ENCODE data around the gene RPLP1. TPM values are rescaled to one million over a fixed set of nuclear protein-coding genes. Genes with fewer than 3 reads are reported as not detected.

RPLP1 gene
- total RNA-seq, 6 experiments from 2014 or later, result 164 to 536 (median 471) TPM

DNA sequence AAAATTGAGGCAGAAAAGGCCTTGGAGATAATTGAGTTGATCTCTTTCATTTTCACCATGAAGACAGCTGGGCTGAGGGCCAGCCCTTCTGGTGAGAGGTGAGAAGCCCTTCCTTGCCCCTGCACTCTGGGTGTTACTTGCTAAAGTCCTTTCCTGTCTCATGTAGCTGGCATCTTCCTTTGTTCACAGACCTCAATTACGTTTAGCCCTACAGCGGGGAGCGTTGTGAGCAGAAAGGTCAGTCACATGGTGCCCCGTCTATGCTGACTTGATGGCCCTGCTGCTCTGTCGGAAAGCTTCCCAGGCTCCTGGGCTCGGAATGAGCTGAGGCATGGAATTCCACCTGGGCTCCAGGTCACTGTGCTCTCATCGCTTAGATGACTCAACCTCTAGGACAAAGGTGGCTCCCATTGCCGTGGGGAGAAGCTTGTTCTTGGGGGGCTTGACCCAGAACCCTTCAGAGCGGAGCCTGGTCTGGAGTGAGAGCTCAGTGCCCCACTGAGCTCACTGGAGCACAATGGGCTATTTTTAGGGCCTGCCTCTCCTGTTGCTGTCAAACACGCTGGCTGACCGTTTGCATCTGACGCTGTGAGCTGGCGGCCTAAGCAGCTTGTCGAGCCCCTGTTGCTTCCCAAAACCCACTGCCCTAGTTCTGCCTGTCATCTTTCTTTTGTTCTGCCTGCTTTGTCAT lies 47.0 kb downstream of the RPLP1 start:
- TF ChIP-seq POLR2A (IDR thresholded peaks at IDR 0.05), result no peak
- TF ChIP-seq, protein P1, sequence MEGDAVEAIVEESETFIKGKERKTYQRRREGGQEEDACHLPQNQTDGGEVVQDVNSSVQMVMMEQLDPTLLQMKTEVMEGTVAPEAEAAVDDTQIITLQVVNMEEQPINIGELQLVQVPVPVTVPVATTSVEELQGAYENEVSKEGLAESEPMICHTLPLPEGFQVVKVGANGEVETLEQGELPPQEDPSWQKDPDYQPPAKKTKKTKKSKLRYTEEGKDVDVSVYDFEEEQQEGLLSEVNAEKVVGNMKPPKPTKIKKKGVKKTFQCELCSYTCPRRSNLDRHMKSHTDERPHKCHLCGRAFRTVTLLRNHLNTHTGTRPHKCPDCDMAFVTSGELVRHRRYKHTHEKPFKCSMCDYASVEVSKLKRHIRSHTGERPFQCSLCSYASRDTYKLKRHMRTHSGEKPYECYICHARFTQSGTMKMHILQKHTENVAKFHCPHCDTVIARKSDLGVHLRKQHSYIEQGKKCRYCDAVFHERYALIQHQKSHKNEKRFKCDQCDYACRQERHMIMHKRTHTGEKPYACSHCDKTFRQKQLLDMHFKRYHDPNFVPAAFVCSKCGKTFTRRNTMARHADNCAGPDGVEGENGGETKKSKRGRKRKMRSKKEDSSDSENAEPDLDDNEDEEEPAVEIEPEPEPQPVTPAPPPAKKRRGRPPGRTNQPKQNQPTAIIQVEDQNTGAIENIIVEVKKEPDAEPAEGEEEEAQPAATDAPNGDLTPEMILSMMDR (IDR thresholded peaks at IDR 0.05), result no peak
- no peaks in the 10 kb centered on the region for H3K4me1 ChIP-seq
- no peaks in the 10 kb centered on the region for H3K27me3 ChIP-seq
- H3K9me3 ChIP-seq, result no peaks in the 10 kb centered on the region
- intact Hi-C loops (cut with DNase I), result no loop called here
- no peak overlapping the region for H3K4me3 ChIP-seq
- no peak overlapping the region for H3K27ac ChIP-seq
- H3K36me3 ChIP-seq, result no peaks in the 10 kb centered on the region
- no peak for DNase-seq
- ATAC-seq, result peak in 1 of 4 donors; percentile 16
- 90% methylated on average over 2 of the region's 14 CpGs for WGBS (ENCODE audit: insufficient coverage, low coverage, low lambda C conversion rate, missing lambda C conversion rate)

DNA sequence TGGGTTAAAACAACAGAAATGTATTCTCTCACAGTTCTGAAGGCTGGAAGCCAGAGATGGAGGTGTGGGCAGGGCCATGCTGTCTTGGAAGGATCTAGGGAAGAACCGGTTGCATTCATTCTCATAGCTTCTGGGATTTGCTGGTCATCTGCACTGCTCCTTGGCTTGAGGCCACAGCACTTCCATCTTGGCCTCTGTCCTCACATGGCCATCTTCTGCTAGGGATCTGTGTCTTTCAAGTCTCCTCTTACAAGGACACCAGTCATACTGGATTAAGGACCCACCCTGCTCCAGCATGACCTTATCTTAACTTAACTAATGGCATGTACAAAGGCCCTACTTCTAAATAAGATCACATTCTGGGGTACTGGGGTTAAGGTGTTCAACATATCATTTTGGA lies 47.7 kb downstream of the RPLP1 start:
- DNase-seq, result no peak
- WGBS (ENCODE audit: insufficient coverage, low coverage, low lambda C conversion rate, missing lambda C conversion rate), result no CpG with 5 or more reads among the region's 1 CpG
- Histone ChIP-seq H3K9me3 (no peaks in the 10 kb centered on the region), H3K4me1 (no peaks in the 10 kb centered on the region), H3K27ac (no peak overlapping the region), H3K27me3 (no peaks in the 10 kb centered on the region), H3K36me3 (no peaks in the 10 kb centered on the region), H3K4me3 (no peak overlapping the region)
- TF ChIP-seq, protein P1 (IDR thresholded peaks at IDR 0.05), result no peak
- no peak for TF ChIP-seq POLR2A (IDR thresholded peaks at IDR 0.05)
- no peak for ATAC-seq
- intact Hi-C loops (cut with DNase I), result no loop called here

DNA sequence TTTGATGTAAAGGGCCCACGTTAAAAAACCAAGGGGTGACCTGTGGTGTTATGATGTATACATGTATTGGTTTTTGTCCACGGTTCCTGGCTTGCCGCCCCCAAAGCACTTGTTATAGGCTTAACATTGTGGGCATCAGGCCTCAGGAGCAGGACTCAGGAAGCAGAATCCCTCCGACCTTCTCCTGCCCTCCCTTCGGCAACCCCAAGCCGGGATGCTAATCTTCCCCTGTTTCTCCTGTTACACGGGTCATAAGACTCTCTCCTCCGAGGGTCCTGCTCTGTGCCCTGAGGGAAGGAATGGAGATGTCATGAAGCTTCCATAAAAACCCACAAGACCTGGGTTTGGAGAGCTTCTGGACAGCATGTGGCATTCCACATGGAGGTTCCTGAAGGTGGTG lies 48.8 kb downstream of the RPLP1 start:
- Histone ChIP-seq H3K9me3 (no peaks in the 10 kb centered on the region), H3K4me3 (no peak overlapping the region), H3K27ac (no peak overlapping the region), H3K27me3 (no peaks in the 10 kb centered on the region), H3K4me1 (no peaks in the 10 kb centered on the region), H3K36me3 (no peaks in the 10 kb centered on the region)
- DNase-seq (no peak), ATAC-seq (no peak)
- TF ChIP-seq, protein P1 (IDR thresholded peaks at IDR 0.05), result no peak
- 85% methylated on average over 7 of the region's 8 CpGs for WGBS (ENCODE audit: insufficient coverage, low coverage, low lambda C conversion rate, missing lambda C conversion rate)
- intact Hi-C loops (cut with DNase I), result no loop called here

DNA sequence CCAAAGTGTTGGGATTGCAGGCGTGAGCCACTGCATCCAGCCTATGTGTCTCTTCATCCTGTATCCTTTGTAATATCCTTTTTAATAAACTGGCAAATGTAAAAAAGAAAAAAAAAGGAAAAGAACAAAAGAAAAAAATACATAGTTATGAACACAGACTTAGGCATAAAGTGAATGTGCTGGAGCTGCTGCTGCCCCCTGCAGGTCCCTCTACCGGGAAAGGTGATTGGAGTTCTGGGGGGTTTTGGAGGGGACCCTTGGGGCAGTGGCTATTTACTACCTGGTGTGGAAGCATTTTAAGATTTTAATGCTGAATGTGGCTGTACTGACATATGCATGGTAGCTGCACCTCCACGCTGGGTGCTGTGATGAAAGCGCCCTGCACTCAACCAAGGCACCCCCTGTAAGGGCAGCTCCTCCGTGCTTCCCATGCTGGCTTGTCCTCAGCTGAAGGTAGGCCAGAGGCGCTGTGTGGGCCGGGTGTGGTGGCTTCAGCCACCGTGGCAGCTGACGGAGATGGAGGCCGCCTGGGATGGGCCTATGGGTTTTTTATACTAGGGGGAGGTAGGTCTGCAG lies 49.9 kb downstream of the RPLP1 start:
- Histone ChIP-seq H3K27ac (no peak overlapping the region), H3K4me3 (no peak overlapping the region), H3K9me3 (no peaks in the 10 kb centered on the region), H3K27me3 (no peaks in the 10 kb centered on the region), H3K36me3 (no peaks in the 10 kb centered on the region), H3K4me1 (no peaks in the 10 kb centered on the region)
- no peak for ATAC-seq
- intact Hi-C loops (cut with DNase I), result no loop called here
- TF ChIP-seq, protein P1 (IDR thresholded peaks at IDR 0.05), result peak in 1 of 4 donors; percentile 21
- TF ChIP-seq POLR2A (IDR thresholded peaks at IDR 0.05), result no peak
- DNase-seq, result no peak
- 82% methylated on average over 7 of the region's 10 CpGs for WGBS (ENCODE audit: insufficient coverage, low coverage, low lambda C conversion rate, missing lambda C conversion rate)
